ENCODE measurements around the gene TMCO2. TPM values are rescaled to one million over a fixed set of nuclear protein-coding genes. Genes with fewer than 3 reads are reported as not detected.

Gene TMCO2
- total RNA-seq, 1 experiment from 2014 or later, result not detected

DNA sequence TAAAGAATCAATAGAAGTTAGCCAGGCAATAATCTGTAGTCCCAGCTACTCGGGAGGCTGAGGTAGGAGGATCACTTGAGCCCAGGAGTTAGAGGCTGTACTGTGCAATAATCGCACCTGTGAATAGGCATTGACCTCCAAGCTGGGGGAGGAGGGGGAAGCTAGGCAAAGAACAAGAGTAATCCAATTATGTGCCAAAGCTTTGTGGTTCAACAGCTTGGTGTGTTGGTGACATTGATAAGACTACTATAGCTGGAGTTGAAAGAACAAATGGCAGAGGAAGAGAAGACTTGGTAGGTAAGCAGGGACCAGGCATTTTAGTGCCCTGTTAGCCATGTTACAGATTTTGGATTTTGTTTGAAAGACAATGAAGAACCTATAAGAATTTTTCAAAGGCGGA, 2.1 kb upstream of the TMCO2 start:
- Histone ChIP-seq H3K27ac (ENCODE audit: low read length) (peak overlapping the region; percentile 45; the same call in 1 of the 2 replicates), H3K4me3 (ENCODE audit: low read length) (no peak overlapping the region), H2AFZ (ENCODE audit: low read length) (no peak overlapping the region), H3K4me2 (ENCODE audit: low read length) (no peak overlapping the region), H3K79me2 (ENCODE audit: low read length) (no peaks in the 10 kb centered on the region), H3K9me3 (ENCODE audit: low read length) (no peaks in the 10 kb centered on the region), H4K20me1 (ENCODE audit: low read length) (no peaks in the 10 kb centered on the region), H3K9ac (ENCODE audit: low read length) (no peak overlapping the region), H3K36me3 (ENCODE audit: low read depth, low read length) (no peaks in the 10 kb centered on the region), H3K27me3 (ENCODE audit: low read length) (no peaks in the 10 kb centered on the region), H3K9me2 (replicated peaks; ENCODE audit: low read length) (no peaks in the 10 kb centered on the region), H3F3A (ENCODE audit: low read length, unreplicated experiment) (peaks cover 8% of the 10 kb centered on the region), H3K4me1 (ENCODE audit: insufficient read depth, low read length) (peaks cover 42% of the 10 kb centered on the region)
- TF ChIP-seq EZH2 (IDR thresholded peaks at IDR 0.05; ENCODE audit: low read length, unreplicated experiment), result no peak
- TF ChIP-seq EZH2phosphoT487 (IDR thresholded peaks at IDR 0.05; ENCODE audit: borderline replicate concordance, low read length), result no peak
- TF ChIP-seq CTCF (conservative IDR thresholded peaks at IDR 0.05; ENCODE audit: low read depth, low read length), result no peak
- intact Hi-C loops (cut with micrococcal nuclease), result loop anchor here (10.0 kb wide), 2 partner anchors 81 to 191 kb away; partner anchors contain the start of gene RLF
- ChIA-PET CTCF (no interaction called here), POLR2A (ENCODE audit: unreplicated experiment) (no interaction called here)
- DNase-seq (no peak), ATAC-seq (no peak)
- no TSS peak for BruUV-seq (replicated peaks)

DNA sequence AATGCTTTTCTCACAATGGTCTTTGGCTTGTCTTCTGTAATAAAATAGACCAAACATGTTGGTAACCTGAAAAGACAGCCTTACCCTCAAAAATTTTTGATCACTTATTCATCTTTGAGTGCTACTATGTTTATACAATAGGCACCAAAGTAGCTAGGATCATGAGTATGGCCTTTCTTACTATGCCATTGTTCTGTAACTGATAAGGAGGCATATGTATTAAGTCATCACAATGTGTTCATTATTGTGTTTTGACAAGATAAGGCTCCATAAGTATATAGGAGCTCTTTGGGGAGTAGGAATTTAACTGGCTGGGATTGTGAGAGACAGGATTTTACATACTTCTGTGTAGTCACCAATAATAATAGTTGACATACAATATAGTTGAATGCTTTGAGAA, 675 bp downstream of the TMCO2 start:
- Histone ChIP-seq H3K27ac (ENCODE audit: low read length) (no peak overlapping the region), H3F3A (ENCODE audit: low read length, unreplicated experiment) (peaks cover 4% of the 10 kb centered on the region), H4K20me1 (ENCODE audit: low read length) (no peaks in the 10 kb centered on the region), H3K36me3 (ENCODE audit: low read depth, low read length) (no peaks in the 10 kb centered on the region), H3K9ac (ENCODE audit: low read length) (no peak overlapping the region), H3K9me2 (replicated peaks; ENCODE audit: low read length) (no peaks in the 10 kb centered on the region), H2AFZ (ENCODE audit: low read length) (no peak overlapping the region), H3K4me2 (ENCODE audit: low read length) (no peak overlapping the region), H3K9me3 (ENCODE audit: low read length) (no peaks in the 10 kb centered on the region), H3K27me3 (ENCODE audit: low read length) (no peaks in the 10 kb centered on the region), H3K4me1 (ENCODE audit: insufficient read depth, low read length) (peaks cover 20% of the 10 kb centered on the region), H3K4me3 (ENCODE audit: low read length) (no peak overlapping the region), H3K79me2 (ENCODE audit: low read length) (no peaks in the 10 kb centered on the region)
- TF ChIP-seq EZH2 (IDR thresholded peaks at IDR 0.05; ENCODE audit: low read length, unreplicated experiment) (no peak), CTCF (conservative IDR thresholded peaks at IDR 0.05; ENCODE audit: low read depth, low read length) (no peak), EZH2phosphoT487 (IDR thresholded peaks at IDR 0.05; ENCODE audit: borderline replicate concordance, low read length) (no peak)
- CTCF ChIA-PET, result no interaction called here
- no peak for DNase-seq
- ATAC-seq, result no peak
- intact Hi-C loops (cut with micrococcal nuclease), result loop anchor here (10.0 kb wide), 2 partner anchors 84 to 194 kb away; partner anchors contain the start of gene RLF
- no TSS peak for BruUV-seq (replicated peaks)
- POLR2A ChIA-PET (ENCODE audit: unreplicated experiment), result no interaction called here

GRCh38 chr1:40251456-40251855, 3.7 kb downstream of the TMCO2 start:
- Histone ChIP-seq H3K9ac (ENCODE audit: low read length) (no peak overlapping the region), H3K79me2 (ENCODE audit: low read length) (peaks cover 16% of the 10 kb centered on the region), H3K9me2 (replicated peaks; ENCODE audit: low read length) (no peaks in the 10 kb centered on the region), H3K27ac (ENCODE audit: low read length) (no peak overlapping the region), H3K4me3 (ENCODE audit: low read length) (no peak overlapping the region), H3K9me3 (ENCODE audit: low read length) (no peaks in the 10 kb centered on the region), H2AFZ (ENCODE audit: low read length) (no peak overlapping the region), H3K36me3 (ENCODE audit: low read depth, low read length) (no peaks in the 10 kb centered on the region), H3K27me3 (ENCODE audit: low read length) (no peaks in the 10 kb centered on the region), H3K4me2 (ENCODE audit: low read length) (no peak overlapping the region), H3F3A (ENCODE audit: low read length, unreplicated experiment) (no peaks in the 10 kb centered on the region), H3K4me1 (ENCODE audit: insufficient read depth, low read length) (peaks cover 9% of the 10 kb centered on the region), H4K20me1 (ENCODE audit: low read length) (no peaks in the 10 kb centered on the region)
- DNase-seq (no peak), ATAC-seq (no peak)
- ChIA-PET POLR2A (ENCODE audit: unreplicated experiment) (interaction anchor here (0.6 kb wide), 1 partner anchor 144 kb away, joined by 6 read pairs; no protein-coding TSS in a partner anchor), CTCF (no interaction called here)
- intact Hi-C loops (cut with micrococcal nuclease), result no loop called here
- no peak for TF ChIP-seq EZH2phosphoT487 (IDR thresholded peaks at IDR 0.05; ENCODE audit: borderline replicate concordance, low read length)
- TF ChIP-seq EZH2 (IDR thresholded peaks at IDR 0.05; ENCODE audit: low read length, unreplicated experiment), result no peak
- no peak for TF ChIP-seq CTCF (conservative IDR thresholded peaks at IDR 0.05; ENCODE audit: low read depth, low read length)
- no TSS peak for BruUV-seq (replicated peaks)

Data from PC-3 (cell line).